Measurements from ENCODE around the gene ENDOG.
A peak's percentile ranks its signal among the peaks of the same experiment; 100 is the strongest.
"Not testable (repeated sequence)": the region's sequence is repeated elsewhere in the genome, so short reads cannot be mapped to it uniquely, and the experiment has no call there.

ENDOG gene

GRCh38 chr9:128828719-128829452 is 10.6 kb downstream of the ENDOG start:
- DNase-seq (ENCODE audit: low read depth in 2 of 2) = no peak

- DNase-seq (ENCODE audit: low read depth in 2 of 2) = peak; percentile 86 to 88
Measured at GRCh38 chr9:128829477-128830251, 11.4 kb downstream of the ENDOG start, which contains the start of gene SPOUT1. SPOUT1 (minus strand) TSS chr9:128829794; CDS start chr9:128829780, 14 bp downstream.

- no peak for DNase-seq (ENCODE audit: low read depth in 2 of 2)
Measured at GRCh38 chr9:128833696-128834095, 15.4 kb downstream of the ENDOG start.

- DNase-seq (ENCODE audit: low read depth in 2 of 2) = no peak
Measured at GRCh38 chr9:128835246-128836210, 17.2 kb downstream of the ENDOG start.

GRCh38 chr9:128836509-128837145 is 18.3 kb downstream of the ENDOG start:
- DNase-seq (ENCODE audit: low read depth in 2 of 2) = no peak

- no peak for DNase-seq (ENCODE audit: low read depth in 2 of 2)
Measured at GRCh38 chr9:128838338-128838737, 20.0 kb downstream of the ENDOG start.

- DNase-seq (ENCODE audit: low read depth in 2 of 2) = no peak
Measured at GRCh38 chr9:128840524-128840923, 22.2 kb downstream of the ENDOG start.

- no peak for DNase-seq (ENCODE audit: low read depth in 2 of 2)
Measured at GRCh38 chr9:128841694-128842492, 23.6 kb downstream of the ENDOG start.

GRCh38 chr9:128843171-128843570 is 24.9 kb downstream of the ENDOG start:
- not testable (repeated sequence) for DNase-seq (ENCODE audit: low read depth in 2 of 2)

- no peak for DNase-seq (ENCODE audit: low read depth in 2 of 2)
Measured at GRCh38 chr9:128845186-128845931, 27.1 kb downstream of the ENDOG start.

- no peak for DNase-seq (ENCODE audit: low read depth in 2 of 2)
Measured at GRCh38 chr9:128846680-128847030, 28.4 kb downstream of the ENDOG start.

GRCh38 chr9:128847803-128848202 is 29.5 kb downstream of the ENDOG start:
- DNase-seq (ENCODE audit: low read depth in 2 of 2) = no peak

GRCh38 chr9:128851024-128851423 is 32.7 kb downstream of the ENDOG start:
- not testable (repeated sequence) for DNase-seq (ENCODE audit: low read depth in 2 of 2)

- not testable (repeated sequence) for DNase-seq (ENCODE audit: low read depth in 2 of 2)
Measured at GRCh38 chr9:128851779-128852600, 33.7 kb downstream of the ENDOG start.

- not testable (repeated sequence) for DNase-seq (ENCODE audit: low read depth in 2 of 2)
Measured at GRCh38 chr9:128852646-128853045, 34.3 kb downstream of the ENDOG start.

GRCh38 chr9:128854454-128854853 is 36.2 kb downstream of the ENDOG start:
- DNase-seq (ENCODE audit: low read depth in 2 of 2) = not testable (repeated sequence)

- not testable (repeated sequence) for DNase-seq (ENCODE audit: low read depth in 2 of 2)
Measured at GRCh38 chr9:128858476-128858875, 40.2 kb downstream of the ENDOG start.

- no peak for DNase-seq (ENCODE audit: low read depth in 2 of 2)
Measured at GRCh38 chr9:128860937-128861336, 42.6 kb downstream of the ENDOG start.

- DNase-seq (ENCODE audit: low read depth in 2 of 2) = no peak
Measured at GRCh38 chr9:128861501-128861900, 43.2 kb downstream of the ENDOG start.
